Measurements from ENCODE around the gene CFAP90.

The CFAP90 gene

GRCh38 chr5:7793895-7794294 is 57.0 kb downstream of the CFAP90 start:
- no peak for TF ChIP-seq ZNF274 (IDR thresholded peaks at IDR 0.05; ENCODE audit: low read depth, low read length)
- H3K4me3 ChIP-seq (ENCODE audit: low read length): no peak overlapping the region

- H3K4me3 ChIP-seq (ENCODE audit: low read length): no peak overlapping the region
- TF ChIP-seq ZNF274 (IDR thresholded peaks at IDR 0.05; ENCODE audit: low read depth, low read length): no peak
Observed at GRCh38 chr5:7789567-7789966, 61.4 kb downstream of the CFAP90 start.

- TF ChIP-seq ZNF274 (IDR thresholded peaks at IDR 0.05; ENCODE audit: low read depth, low read length): no peak
- H3K4me3 ChIP-seq (ENCODE audit: low read length): no peak overlapping the region
Observed at GRCh38 chr5:7787770-7788169, 63.2 kb downstream of the CFAP90 start.

GRCh38 chr5:7784683-7785380 is 66.1 kb downstream of the CFAP90 start:
- no peak overlapping the region for H3K4me3 ChIP-seq (ENCODE audit: low read length)
- TF ChIP-seq ZNF274 (IDR thresholded peaks at IDR 0.05; ENCODE audit: low read depth, low read length): no peak

GRCh38 chr5:7781899-7782298 is 69.0 kb downstream of the CFAP90 start:
- no peak for TF ChIP-seq ZNF274 (IDR thresholded peaks at IDR 0.05; ENCODE audit: low read depth, low read length)
- no peak overlapping the region for H3K4me3 ChIP-seq (ENCODE audit: low read length)
